ENCODE results near the gene LIMA1. TPM values are rescaled to one million over a fixed set of nuclear protein-coding genes. Genes with fewer than 3 reads are reported as not detected.

LIMA1 gene
- polyA plus RNA-seq, 1 donor from 2014 or later: 4.4 TPM

DNA sequence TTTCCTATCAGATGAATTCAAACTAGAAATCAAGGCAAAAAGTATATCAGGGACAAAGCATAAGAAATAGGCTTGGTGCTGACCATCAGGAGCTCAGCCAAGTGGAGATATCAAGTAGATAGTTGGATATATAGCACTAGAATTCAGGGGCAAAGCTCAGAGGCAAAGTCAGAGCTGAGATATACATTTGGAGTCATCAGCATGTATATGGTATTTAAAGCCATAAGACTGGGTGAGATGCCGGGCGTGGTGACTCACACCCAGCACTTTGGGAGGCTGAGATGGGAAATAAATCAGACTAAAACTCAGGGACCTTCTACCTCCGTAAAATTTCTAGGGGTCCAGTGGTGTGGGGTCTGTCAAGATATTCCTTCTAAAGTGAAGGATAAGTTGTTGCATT is 38.9 kb upstream of the LIMA1 start:
- H3K36me3 ChIP-seq (ENCODE audit: insufficient read depth, low read length): no peaks in the 10 kb centered on the region
- no peaks in the 10 kb centered on the region for H3K9me2 ChIP-seq (ENCODE audit: insufficient read depth, low read length)
- H3K4me3 ChIP-seq (ENCODE audit: low read length): no peak overlapping the region
- no peaks in the 10 kb centered on the region for H3K79me2 ChIP-seq (replicated peaks; ENCODE audit: insufficient read depth, low read length)
- H4K20me1 ChIP-seq (ENCODE audit: insufficient read depth): no peaks in the 10 kb centered on the region
- no peak overlapping the region for H3K9ac ChIP-seq (ENCODE audit: low read length)
- no peak overlapping the region for H3K27ac ChIP-seq (ENCODE audit: low read length)
- no peak overlapping the region for H3K4me2 ChIP-seq (ENCODE audit: low read length)
- no peaks in the 10 kb centered on the region for H3F3A ChIP-seq (ENCODE audit: insufficient read depth, low read length, poor library complexity, severe bottlenecking)
- TF ChIP-seq, protein P1, sequence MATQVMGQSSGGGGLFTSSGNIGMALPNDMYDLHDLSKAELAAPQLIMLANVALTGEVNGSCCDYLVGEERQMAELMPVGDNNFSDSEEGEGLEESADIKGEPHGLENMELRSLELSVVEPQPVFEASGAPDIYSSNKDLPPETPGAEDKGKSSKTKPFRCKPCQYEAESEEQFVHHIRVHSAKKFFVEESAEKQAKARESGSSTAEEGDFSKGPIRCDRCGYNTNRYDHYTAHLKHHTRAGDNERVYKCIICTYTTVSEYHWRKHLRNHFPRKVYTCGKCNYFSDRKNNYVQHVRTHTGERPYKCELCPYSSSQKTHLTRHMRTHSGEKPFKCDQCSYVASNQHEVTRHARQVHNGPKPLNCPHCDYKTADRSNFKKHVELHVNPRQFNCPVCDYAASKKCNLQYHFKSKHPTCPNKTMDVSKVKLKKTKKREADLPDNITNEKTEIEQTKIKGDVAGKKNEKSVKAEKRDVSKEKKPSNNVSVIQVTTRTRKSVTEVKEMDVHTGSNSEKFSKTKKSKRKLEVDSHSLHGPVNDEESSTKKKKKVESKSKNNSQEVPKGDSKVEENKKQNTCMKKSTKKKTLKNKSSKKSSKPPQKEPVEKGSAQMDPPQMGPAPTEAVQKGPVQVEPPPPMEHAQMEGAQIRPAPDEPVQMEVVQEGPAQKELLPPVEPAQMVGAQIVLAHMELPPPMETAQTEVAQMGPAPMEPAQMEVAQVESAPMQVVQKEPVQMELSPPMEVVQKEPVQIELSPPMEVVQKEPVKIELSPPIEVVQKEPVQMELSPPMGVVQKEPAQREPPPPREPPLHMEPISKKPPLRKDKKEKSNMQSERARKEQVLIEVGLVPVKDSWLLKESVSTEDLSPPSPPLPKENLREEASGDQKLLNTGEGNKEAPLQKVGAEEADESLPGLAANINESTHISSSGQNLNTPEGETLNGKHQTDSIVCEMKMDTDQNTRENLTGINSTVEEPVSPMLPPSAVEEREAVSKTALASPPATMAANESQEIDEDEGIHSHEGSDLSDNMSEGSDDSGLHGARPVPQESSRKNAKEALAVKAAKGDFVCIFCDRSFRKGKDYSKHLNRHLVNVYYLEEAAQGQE (IDR thresholded peaks at IDR 0.05; ENCODE audit: borderline replicate concordance): no peak
- TF ChIP-seq POLR2AphosphoS5 (IDR thresholded peaks at IDR 0.05): no peak
- no peak for TF ChIP-seq RAD21 (conservative IDR thresholded peaks at IDR 0.05)
- TF ChIP-seq EP300 (conservative IDR thresholded peaks at IDR 0.05; ENCODE audit: poor library complexity, severe bottlenecking): no peak
- TF ChIP-seq SMC3 (conservative IDR thresholded peaks at IDR 0.05; ENCODE audit: poor library complexity): no peak
- TF ChIP-seq MXI1 (conservative IDR thresholded peaks at IDR 0.05; ENCODE audit: poor library complexity, severe bottlenecking): no peak
- TF ChIP-seq EZH2 (IDR thresholded peaks at IDR 0.05; ENCODE audit: borderline replicate concordance, insufficient read depth, low read length, poor library complexity, severe bottlenecking): no peak
- TF ChIP-seq, protein P2, sequence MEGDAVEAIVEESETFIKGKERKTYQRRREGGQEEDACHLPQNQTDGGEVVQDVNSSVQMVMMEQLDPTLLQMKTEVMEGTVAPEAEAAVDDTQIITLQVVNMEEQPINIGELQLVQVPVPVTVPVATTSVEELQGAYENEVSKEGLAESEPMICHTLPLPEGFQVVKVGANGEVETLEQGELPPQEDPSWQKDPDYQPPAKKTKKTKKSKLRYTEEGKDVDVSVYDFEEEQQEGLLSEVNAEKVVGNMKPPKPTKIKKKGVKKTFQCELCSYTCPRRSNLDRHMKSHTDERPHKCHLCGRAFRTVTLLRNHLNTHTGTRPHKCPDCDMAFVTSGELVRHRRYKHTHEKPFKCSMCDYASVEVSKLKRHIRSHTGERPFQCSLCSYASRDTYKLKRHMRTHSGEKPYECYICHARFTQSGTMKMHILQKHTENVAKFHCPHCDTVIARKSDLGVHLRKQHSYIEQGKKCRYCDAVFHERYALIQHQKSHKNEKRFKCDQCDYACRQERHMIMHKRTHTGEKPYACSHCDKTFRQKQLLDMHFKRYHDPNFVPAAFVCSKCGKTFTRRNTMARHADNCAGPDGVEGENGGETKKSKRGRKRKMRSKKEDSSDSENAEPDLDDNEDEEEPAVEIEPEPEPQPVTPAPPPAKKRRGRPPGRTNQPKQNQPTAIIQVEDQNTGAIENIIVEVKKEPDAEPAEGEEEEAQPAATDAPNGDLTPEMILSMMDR (IDR thresholded peaks at IDR 0.05; ENCODE audit: poor library complexity, severe bottlenecking): no peak
- no peak for TF ChIP-seq TAF1 (IDR thresholded peaks at IDR 0.05; ENCODE audit: low read depth)
- H2AFZ ChIP-seq (ENCODE audit: low read depth, low read length): no peak overlapping the region
- H3K9me3 ChIP-seq (ENCODE audit: low read length): no peaks in the 10 kb centered on the region
- H3K27me3 ChIP-seq (ENCODE audit: insufficient read depth, low read depth, low read length): no peaks in the 10 kb centered on the region

DNA sequence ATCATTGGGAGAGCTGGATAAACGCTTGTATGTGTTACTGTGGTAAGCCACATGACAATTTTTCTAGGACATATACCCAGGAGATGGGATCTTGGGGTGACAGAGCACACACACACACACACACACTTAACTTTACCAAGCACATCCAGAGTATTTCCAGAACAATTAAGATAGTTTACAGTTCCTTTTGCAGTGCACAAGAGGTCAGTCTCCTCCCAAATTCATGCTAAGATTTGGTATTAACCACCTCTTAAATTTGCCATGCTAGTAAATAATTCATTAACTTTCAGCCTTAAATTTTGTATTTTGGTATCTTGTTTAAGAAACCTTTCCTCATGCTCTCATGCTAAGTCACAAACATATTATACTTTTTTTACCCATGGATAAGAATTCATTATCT is 33.9 kb upstream of the LIMA1 start:
- H3K9me3 ChIP-seq (ENCODE audit: low read length): no peaks in the 10 kb centered on the region
- no peak for TF ChIP-seq MXI1 (conservative IDR thresholded peaks at IDR 0.05; ENCODE audit: poor library complexity, severe bottlenecking)
- no peak for TF ChIP-seq RAD21 (conservative IDR thresholded peaks at IDR 0.05)
- no peak for TF ChIP-seq EZH2 (IDR thresholded peaks at IDR 0.05; ENCODE audit: borderline replicate concordance, insufficient read depth, low read length, poor library complexity, severe bottlenecking)
- TF ChIP-seq SMC3 (conservative IDR thresholded peaks at IDR 0.05; ENCODE audit: poor library complexity): no peak
- TF ChIP-seq, protein P2 (IDR thresholded peaks at IDR 0.05; ENCODE audit: poor library complexity, severe bottlenecking): no peak
- TF ChIP-seq POLR2AphosphoS5 (IDR thresholded peaks at IDR 0.05): no peak
- TF ChIP-seq, protein P1 (IDR thresholded peaks at IDR 0.05; ENCODE audit: borderline replicate concordance): no peak
- TF ChIP-seq TAF1 (IDR thresholded peaks at IDR 0.05; ENCODE audit: low read depth): no peak
- no peaks in the 10 kb centered on the region for H3K9me2 ChIP-seq (ENCODE audit: insufficient read depth, low read length)
- H4K20me1 ChIP-seq (ENCODE audit: insufficient read depth): no peaks in the 10 kb centered on the region
- no peak overlapping the region for H3K9ac ChIP-seq (ENCODE audit: low read length)
- no peaks in the 10 kb centered on the region for H3K79me2 ChIP-seq (replicated peaks; ENCODE audit: insufficient read depth, low read length)
- H3K27ac ChIP-seq (ENCODE audit: low read length): no peak overlapping the region
- no peak overlapping the region for H2AFZ ChIP-seq (ENCODE audit: low read depth, low read length)
- H3K4me3 ChIP-seq (ENCODE audit: low read length): no peak overlapping the region
- H3K4me2 ChIP-seq (ENCODE audit: low read length): no peak overlapping the region
- no peaks in the 10 kb centered on the region for H3F3A ChIP-seq (ENCODE audit: insufficient read depth, low read length, poor library complexity, severe bottlenecking)
- no peaks in the 10 kb centered on the region for H3K36me3 ChIP-seq (ENCODE audit: insufficient read depth, low read length)
- no peaks in the 10 kb centered on the region for H3K27me3 ChIP-seq (ENCODE audit: insufficient read depth, low read depth, low read length)

All from neural cell (in vitro differentiated cells).